ENCODE results near the gene EP400.

GRCh38 chr12:132023658-132024057 lies 73.9 kb downstream of the EP400 start:
- TF ChIP-seq TAF1 (IDR thresholded peaks at IDR 0.05; ENCODE audit: borderline replicate concordance, low read depth, low read length) (no peak), POLR2A (IDR thresholded peaks at IDR 0.05; ENCODE audit: low read depth, low read length) (no peak)
